H1 (cell line): ENCODE data around the gene MTPN. TPM values are rescaled to one million over a fixed set of nuclear protein-coding genes. Genes with fewer than 3 reads are reported as not detected.

Experiments used
- BACH1 ChIP-seq: IDR thresholded peaks from 2 replicates; pipeline ENCODE4 v1.6.1; 2012; ENCODE audit warnings: low read length, improper control_type of control experiment
- BRCA1 ChIP-seq: IDR thresholded peaks from 2 replicates; pipeline ENCODE4 v1.6.1; 2012; ENCODE audit warnings: low read depth, low read length, improper control_type of control experiment
- CBX8 ChIP-seq: fragments of 300-800, 300-1000 bp; sonication (generic); IDR thresholded peaks from 2 replicates; pipeline ENCODE4 v1.7.1; 2016; ENCODE audit warnings: low read depth, low read length, borderline replicate concordance
- EGR1 ChIP-seq: IDR thresholded peaks from 2 replicates; pipeline ENCODE4 v1.6.1; 2011; ENCODE audit warnings: low read depth, low read length, borderline replicate concordance
- EZH2 ChIP-seq: fragments of 200-600 bp; sonication (generic); IDR thresholded peaks from 2 replicates; pipeline ENCODE4 v1.7.1; 2012; ENCODE audit warnings: low read depth, mild to moderate bottlenecking, moderate library complexity, low read length, inconsistent platforms; ENCODE audit not compliant: severe bottlenecking
- GABPA ChIP-seq: IDR thresholded peaks from 2 replicates; pipeline ENCODE4 v1.6.1; 2011; ENCODE audit warnings: mild to moderate bottlenecking, low read length, moderate library complexity, borderline replicate concordance; ENCODE audit not compliant: insufficient read depth
- GTF2F1 ChIP-seq: IDR thresholded peaks from 2 replicates; pipeline ENCODE4 v1.6.1; 2012; ENCODE audit warnings: low read depth, low read length, improper control_type of control experiment, borderline replicate concordance
- POLR2A ChIP-seq, 2 experiments: IDR thresholded peaks; 1 replicate in 1 of 2; 2 replicates in 1 of 2; pipeline ENCODE4 v1.6.1; 2011; ENCODE audit warnings: low read depth in 2 of 2, low read length in 2 of 2, mild to moderate bottlenecking in 2 of 2; ENCODE audit errors: control extremely low read depth in 1 of 2
- RAD21 ChIP-seq, 2 experiments: IDR thresholded peaks in 1 of 2; conservative IDR thresholded peaks in 1 of 2; 2 replicates each; pipeline ENCODE4 v1.6.1; 2011; ENCODE audit warnings: low read depth in 2 of 2, low read length in 2 of 2, improper control_type of control experiment in 1 of 2, inconsistent platforms in 1 of 2, mild to moderate bottlenecking in 1 of 2, moderate library complexity in 1 of 2
- SP4 ChIP-seq: IDR thresholded peaks from 2 replicates; pipeline ENCODE4 v1.6.1; 2012; ENCODE audit warnings: low read length, inconsistent platforms
- polyA plus RNA-seq, 7 experiments: library from polyadenylated mRNA; depleted of rRNA in 3 of 7; stranded (reverse) in 5 of 7; unstranded in 2 of 7; fragments of >200 nt in 5 of 7; fragments of 200-250 nt in 2 of 7; gene quantifications; 1 replicate in 5 of 7; 2 replicates in 1 of 7; 4 replicates in 1 of 7; pipeline versions ENCODE4 v1.2.1 to v1.2.3, GENCODE V29; 2011 to 2013; ENCODE audit warnings: missing spikeins in 2 of 7, mixed read lengths in 2 of 7
- total RNA-seq: library from RNA; stranded (reverse); fragmentation: NEBNext Ultra II Directional; extraction: Animal tissue kit (Norgen Biotek cat#: 25700); gene quantifications from 2 replicates; pipeline ENCODE4 v1.2.1, GENCODE V29; 2021
- TF ChIP-seq, protein P1 (sequence below): fragments of 300-600 bp; sonication (generic); IDR thresholded peaks from 2 replicates; pipeline ENCODE4 v1.7.1; 2012; ENCODE audit warnings: low read length, moderate library complexity, mild to moderate bottlenecking, inconsistent platforms; ENCODE audit not compliant: insufficient replicate concordance
- TF ChIP-seq, protein P2 (sequence below): IDR thresholded peaks from 2 replicates; pipeline ENCODE4 v1.6.1; 2011; ENCODE audit warnings: low read depth, mild to moderate bottlenecking, low read length; ENCODE audit not compliant: insufficient read depth

The MTPN gene
- total and polyA plus RNA-seq, 2 of the 8 experiments (the other 6 are each of a cell fraction or from before 2014, with no cell fraction given) = 33.0 to 101 TPM

DNA sequence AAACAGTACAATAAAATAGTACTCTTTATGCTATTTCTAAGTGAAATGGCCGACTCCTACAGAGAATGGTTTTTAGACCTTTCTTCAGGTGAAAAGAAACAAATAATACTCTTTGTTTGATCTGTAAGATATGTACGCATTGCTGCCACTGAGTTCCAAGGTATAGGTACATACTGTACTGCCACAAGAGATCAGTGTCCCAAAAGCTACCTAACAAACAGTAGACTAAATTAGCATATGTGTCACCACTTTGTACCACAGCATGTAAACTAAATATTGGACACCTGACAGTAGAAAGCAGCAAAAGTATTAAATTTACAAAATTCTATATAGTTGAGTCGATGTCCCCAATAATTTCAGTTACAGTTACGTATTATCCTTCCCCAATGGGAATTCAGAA is 14.4 kb downstream of the MTPN start (continued):
- TF ChIP-seq, protein P1, sequence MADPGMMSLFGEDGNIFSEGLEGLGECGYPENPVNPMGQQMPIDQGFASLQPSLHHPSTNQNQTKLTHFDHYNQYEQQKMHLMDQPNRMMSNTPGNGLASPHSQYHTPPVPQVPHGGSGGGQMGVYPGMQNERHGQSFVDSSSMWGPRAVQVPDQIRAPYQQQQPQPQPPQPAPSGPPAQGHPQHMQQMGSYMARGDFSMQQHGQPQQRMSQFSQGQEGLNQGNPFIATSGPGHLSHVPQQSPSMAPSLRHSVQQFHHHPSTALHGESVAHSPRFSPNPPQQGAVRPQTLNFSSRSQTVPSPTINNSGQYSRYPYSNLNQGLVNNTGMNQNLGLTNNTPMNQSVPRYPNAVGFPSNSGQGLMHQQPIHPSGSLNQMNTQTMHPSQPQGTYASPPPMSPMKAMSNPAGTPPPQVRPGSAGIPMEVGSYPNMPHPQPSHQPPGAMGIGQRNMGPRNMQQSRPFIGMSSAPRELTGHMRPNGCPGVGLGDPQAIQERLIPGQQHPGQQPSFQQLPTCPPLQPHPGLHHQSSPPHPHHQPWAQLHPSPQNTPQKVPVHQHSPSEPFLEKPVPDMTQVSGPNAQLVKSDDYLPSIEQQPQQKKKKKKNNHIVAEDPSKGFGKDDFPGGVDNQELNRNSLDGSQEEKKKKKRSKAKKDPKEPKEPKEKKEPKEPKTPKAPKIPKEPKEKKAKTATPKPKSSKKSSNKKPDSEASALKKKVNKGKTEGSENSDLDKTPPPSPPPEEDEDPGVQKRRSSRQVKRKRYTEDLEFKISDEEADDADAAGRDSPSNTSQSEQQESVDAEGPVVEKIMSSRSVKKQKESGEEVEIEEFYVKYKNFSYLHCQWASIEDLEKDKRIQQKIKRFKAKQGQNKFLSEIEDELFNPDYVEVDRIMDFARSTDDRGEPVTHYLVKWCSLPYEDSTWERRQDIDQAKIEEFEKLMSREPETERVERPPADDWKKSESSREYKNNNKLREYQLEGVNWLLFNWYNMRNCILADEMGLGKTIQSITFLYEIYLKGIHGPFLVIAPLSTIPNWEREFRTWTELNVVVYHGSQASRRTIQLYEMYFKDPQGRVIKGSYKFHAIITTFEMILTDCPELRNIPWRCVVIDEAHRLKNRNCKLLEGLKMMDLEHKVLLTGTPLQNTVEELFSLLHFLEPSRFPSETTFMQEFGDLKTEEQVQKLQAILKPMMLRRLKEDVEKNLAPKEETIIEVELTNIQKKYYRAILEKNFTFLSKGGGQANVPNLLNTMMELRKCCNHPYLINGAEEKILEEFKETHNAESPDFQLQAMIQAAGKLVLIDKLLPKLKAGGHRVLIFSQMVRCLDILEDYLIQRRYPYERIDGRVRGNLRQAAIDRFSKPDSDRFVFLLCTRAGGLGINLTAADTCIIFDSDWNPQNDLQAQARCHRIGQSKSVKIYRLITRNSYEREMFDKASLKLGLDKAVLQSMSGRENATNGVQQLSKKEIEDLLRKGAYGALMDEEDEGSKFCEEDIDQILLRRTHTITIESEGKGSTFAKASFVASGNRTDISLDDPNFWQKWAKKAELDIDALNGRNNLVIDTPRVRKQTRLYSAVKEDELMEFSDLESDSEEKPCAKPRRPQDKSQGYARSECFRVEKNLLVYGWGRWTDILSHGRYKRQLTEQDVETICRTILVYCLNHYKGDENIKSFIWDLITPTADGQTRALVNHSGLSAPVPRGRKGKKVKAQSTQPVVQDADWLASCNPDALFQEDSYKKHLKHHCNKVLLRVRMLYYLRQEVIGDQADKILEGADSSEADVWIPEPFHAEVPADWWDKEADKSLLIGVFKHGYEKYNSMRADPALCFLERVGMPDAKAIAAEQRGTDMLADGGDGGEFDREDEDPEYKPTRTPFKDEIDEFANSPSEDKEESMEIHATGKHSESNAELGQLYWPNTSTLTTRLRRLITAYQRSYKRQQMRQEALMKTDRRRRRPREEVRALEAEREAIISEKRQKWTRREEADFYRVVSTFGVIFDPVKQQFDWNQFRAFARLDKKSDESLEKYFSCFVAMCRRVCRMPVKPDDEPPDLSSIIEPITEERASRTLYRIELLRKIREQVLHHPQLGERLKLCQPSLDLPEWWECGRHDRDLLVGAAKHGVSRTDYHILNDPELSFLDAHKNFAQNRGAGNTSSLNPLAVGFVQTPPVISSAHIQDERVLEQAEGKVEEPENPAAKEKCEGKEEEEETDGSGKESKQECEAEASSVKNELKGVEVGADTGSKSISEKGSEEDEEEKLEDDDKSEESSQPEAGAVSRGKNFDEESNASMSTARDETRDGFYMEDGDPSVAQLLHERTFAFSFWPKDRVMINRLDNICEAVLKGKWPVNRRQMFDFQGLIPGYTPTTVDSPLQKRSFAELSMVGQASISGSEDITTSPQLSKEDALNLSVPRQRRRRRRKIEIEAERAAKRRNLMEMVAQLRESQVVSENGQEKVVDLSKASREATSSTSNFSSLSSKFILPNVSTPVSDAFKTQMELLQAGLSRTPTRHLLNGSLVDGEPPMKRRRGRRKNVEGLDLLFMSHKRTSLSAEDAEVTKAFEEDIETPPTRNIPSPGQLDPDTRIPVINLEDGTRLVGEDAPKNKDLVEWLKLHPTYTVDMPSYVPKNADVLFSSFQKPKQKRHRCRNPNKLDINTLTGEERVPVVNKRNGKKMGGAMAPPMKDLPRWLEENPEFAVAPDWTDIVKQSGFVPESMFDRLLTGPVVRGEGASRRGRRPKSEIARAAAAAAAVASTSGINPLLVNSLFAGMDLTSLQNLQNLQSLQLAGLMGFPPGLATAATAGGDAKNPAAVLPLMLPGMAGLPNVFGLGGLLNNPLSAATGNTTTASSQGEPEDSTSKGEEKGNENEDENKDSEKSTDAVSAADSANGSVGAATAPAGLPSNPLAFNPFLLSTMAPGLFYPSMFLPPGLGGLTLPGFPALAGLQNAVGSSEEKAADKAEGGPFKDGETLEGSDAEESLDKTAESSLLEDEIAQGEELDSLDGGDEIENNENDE = no peak
- TF ChIP-seq, protein P2, sequence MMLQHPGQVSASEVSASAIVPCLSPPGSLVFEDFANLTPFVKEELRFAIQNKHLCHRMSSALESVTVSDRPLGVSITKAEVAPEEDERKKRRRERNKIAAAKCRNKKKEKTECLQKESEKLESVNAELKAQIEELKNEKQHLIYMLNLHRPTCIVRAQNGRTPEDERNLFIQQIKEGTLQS = no peak
- TF ChIP-seq RAD21 (IDR thresholded peaks at IDR 0.05 in 1 of 2, conservative IDR thresholded peaks at IDR 0.05 in 1 of 2; ENCODE audit: low read depth in 2 of 2, low read length in 2 of 2) (no peak), CBX8 (no peak), BACH1 (no peak), GABPA (no peak), EGR1 (no peak), SP4 (no peak), GTF2F1 (no peak), POLR2A (IDR thresholded peaks at IDR 0.05; ENCODE audit: control extremely low read depth in 1 of 2, low read depth in 2 of 2, low read length in 2 of 2) (no peak), EZH2 (no peak), BRCA1 (no peak)
